H1 (cell line): ENCODE results near the gene TDRD12. TPM values are rescaled to one million over a fixed set of nuclear protein-coding genes. Genes with fewer than 3 reads are reported as not detected.

Experiments
- CTCF ChIA-PET: fragments of 300-600 bp; sonication (Branson Sonifier 250); formaldehyde crosslinking; loops from one replicate; lab custom pipeline; 2021; ENCODE audit not compliant: partially characterized antibody; lab: Charles Lee
- POLR2A ChIA-PET: fragments of 300-600 bp; sonication (Branson Sonifier 250); formaldehyde crosslinking; loops from one replicate; lab custom pipeline; 2021; ENCODE audit warnings: inconsistent platforms; ENCODE audit not compliant: partially characterized antibody; lab: Charles Lee
- DNase-seq, 2 experiments: peaks; one replicate each; pipeline versions ENCODE4 v3.0.0 to v3.0.0-alpha.2; 2010 to 2022; ENCODE audit warnings: low spot score in 2 of 2, low read depth in 1 of 2, mixed read lengths in 1 of 2
- FAIRE-seq: peaks from 2 replicates; lab custom pipeline; 2011; peaks lifted over from hg19 to GRCh38; lab: Jason Lieb, UNC
- H2AFZ ChIP-seq: 2 replicates; pipeline ENCODE4 v1.8.1; 2012; ENCODE audit warnings: low read length, inconsistent platforms
- H2AK5ac ChIP-seq: 2 replicates; pipeline ENCODE4 v1.6.1; 2013; ENCODE audit warnings: low read depth, low read length
- H2BK120ac ChIP-seq: replicated peaks from 2 replicates; pipeline ENCODE3; 2013; ENCODE audit warnings: low read depth, low read length, inconsistent platforms
- H2BK12ac ChIP-seq: 2 replicates; pipeline ENCODE4 v1.6.1; 2013; ENCODE audit warnings: low read depth, low read length
- H2BK15ac ChIP-seq: 2 replicates; pipeline ENCODE4 v1.6.1; 2013; ENCODE audit warnings: low read length
- H2BK20ac ChIP-seq: 2 replicates; pipeline ENCODE4 v1.6.1; 2013; ENCODE audit warnings: low read length
- H2BK5ac ChIP-seq: 2 replicates; pipeline ENCODE4 v1.6.1; 2013; ENCODE audit warnings: low read depth, low read length
- H3K14ac ChIP-seq: 2 replicates; pipeline ENCODE4 v1.6.1; 2013; ENCODE audit warnings: inconsistent platforms; ENCODE audit not compliant: insufficient read length
- H3K18ac ChIP-seq: 2 replicates; pipeline ENCODE4 v1.6.1; 2013; ENCODE audit warnings: low read length; ENCODE audit errors: extremely low read depth
- H3K23ac ChIP-seq: 2 replicates; pipeline ENCODE4 v1.6.1; 2013; ENCODE audit warnings: inconsistent platforms; ENCODE audit not compliant: insufficient read length
- H3K23me2 ChIP-seq: 2 replicates; pipeline ENCODE4 v1.6.1; 2013; ENCODE audit warnings: low read depth, low read length
- H3K27ac ChIP-seq: 2 replicates; pipeline ENCODE4 v1.6.1; 2011; ENCODE audit warnings: low read depth, low read length, inconsistent platforms
- H3K27me3 ChIP-seq, 4 experiments: replicated peaks in 1 of 4; 1 replicate in 1 of 4; 2 replicates in 3 of 4; pipeline versions ENCODE4 v1.6.1 to v1.8.1; 2011 to 2013; ENCODE audit warnings: low read length in 3 of 4, mild to moderate bottlenecking in 3 of 4, inconsistent platforms in 2 of 4, mixed read lengths in 2 of 4, moderate library complexity in 1 of 4; ENCODE audit not compliant: control insufficient read depth in 3 of 4, insufficient read depth in 3 of 4; ENCODE audit errors: extremely low read depth in 1 of 4
- H3K36me3 ChIP-seq, 4 experiments: 2 replicates each; pipeline versions ENCODE4 v1.6.1 to v1.8.1; 2011 to 2013; ENCODE audit warnings: mild to moderate bottlenecking in 4 of 4, low read length in 3 of 4, moderate library complexity in 2 of 4, control low read depth in 1 of 4, inconsistent platforms in 1 of 4; ENCODE audit not compliant: insufficient read depth in 4 of 4, control insufficient read depth in 2 of 4
- H3K4ac ChIP-seq: replicated peaks from 2 replicates; pipeline ENCODE3; 2013; ENCODE audit warnings: low read length, low read depth, mixed read lengths, inconsistent platforms; ENCODE audit not compliant: insufficient read length
- H3K4me1 ChIP-seq, 4 experiments: replicated peaks in 1 of 4; 1 replicate in 1 of 4; 2 replicates in 3 of 4; pipeline versions ENCODE4 v1.6.1 to v1.8.1; 2011 to 2013; ENCODE audit warnings: low read length in 3 of 4, inconsistent platforms in 2 of 4, mixed read lengths in 1 of 4; ENCODE audit not compliant: insufficient read depth in 4 of 4, control insufficient read depth in 3 of 4
- H3K4me2 ChIP-seq, 2 experiments: 2 replicates each; pipeline versions ENCODE4 v1.6.1 to v1.8.1; 2011 to 2013; ENCODE audit warnings: low read depth in 2 of 2, low read length in 2 of 2, control low read depth in 1 of 2, inconsistent platforms in 1 of 2, mild to moderate bottlenecking in 1 of 2; ENCODE audit not compliant: insufficient read depth in 1 of 2
- H3K4me3 ChIP-seq, 4 experiments: fragments of 200-600, 300-600 bp in 1 of 4; sonication (generic), shearing (Covaris generic), sonication (Bioruptor Twin) in 1 of 4; 2 replicates each; pipeline versions ENCODE4 v1.5.1 to v1.8.1; 2011 to 2016; ENCODE audit warnings: low read length in 4 of 4, low read depth in 3 of 4, control low read depth in 2 of 4, inconsistent platforms in 2 of 4, mild to moderate bottlenecking in 2 of 4, mixed read lengths in 1 of 4, moderate library complexity in 1 of 4; ENCODE audit not compliant: insufficient read depth in 2 of 4; ENCODE audit errors: extremely low read depth in 1 of 4
- H3K56ac ChIP-seq: replicated peaks from 2 replicates; pipeline ENCODE3; 2013; ENCODE audit warnings: low read depth, mild to moderate bottlenecking, mixed read lengths, low read length, inconsistent platforms; ENCODE audit not compliant: insufficient read length
- H3K79me1 ChIP-seq: 2 replicates; pipeline ENCODE4 v1.6.1; 2013; ENCODE audit warnings: low read depth, low read length, control low read depth
- H3K79me2 ChIP-seq, 2 experiments: 2 replicates each; pipeline versions ENCODE4 v1.6.1 to v1.8.1; 2012 to 2013; ENCODE audit warnings: low read length in 2 of 2, mild to moderate bottlenecking in 2 of 2, inconsistent platforms in 1 of 2; ENCODE audit not compliant: insufficient read depth in 2 of 2, control insufficient read depth in 1 of 2
- H3K9ac ChIP-seq, 4 experiments: replicated peaks in 1 of 4; 1 replicate in 1 of 4; 2 replicates in 3 of 4; pipeline versions ENCODE4 v1.6.1 to v1.8.1; 2011 to 2013; ENCODE audit warnings: low read depth in 3 of 4, low read length in 3 of 4, control low read depth in 2 of 4, mild to moderate bottlenecking in 2 of 4, moderate library complexity in 2 of 4, inconsistent platforms in 1 of 4; ENCODE audit errors: extremely low read depth in 1 of 4
- H3K9me3 ChIP-seq, 2 experiments: 2 replicates each; pipeline versions ENCODE4 v1.6.1 to v1.8.1; 2012 to 2013; ENCODE audit warnings: mild to moderate bottlenecking in 2 of 2, moderate library complexity in 2 of 2, control low read depth in 1 of 2, inconsistent platforms in 1 of 2, low read depth in 1 of 2, low read length in 1 of 2, mixed read lengths in 1 of 2; ENCODE audit not compliant: insufficient read depth in 2 of 2
- H4K20me1 ChIP-seq, 2 experiments: replicated peaks in 1 of 2; 2 replicates each; pipeline versions ENCODE3 to v1.8.1; 2011 to 2013; ENCODE audit warnings: inconsistent platforms in 2 of 2, low read length in 2 of 2, mild to moderate bottlenecking in 1 of 2; ENCODE audit not compliant: insufficient read depth in 2 of 2, control insufficient read depth in 1 of 2
- H4K5ac ChIP-seq: 2 replicates; pipeline ENCODE4 v1.6.1; 2013; ENCODE audit warnings: low read length, low read depth, mixed read lengths, inconsistent platforms; ENCODE audit not compliant: insufficient read length
- H4K8ac ChIP-seq: 2 replicates; pipeline ENCODE4 v1.8.0; 2013; ENCODE audit warnings: mild to moderate bottlenecking, moderate library complexity, low read length, inconsistent platforms; ENCODE audit not compliant: insufficient read depth; ENCODE audit errors: extremely low read depth
- H4K91ac ChIP-seq: replicated peaks from 2 replicates; pipeline ENCODE3; 2013; ENCODE audit warnings: low read length, mixed read lengths, inconsistent platforms; ENCODE audit not compliant: insufficient read length
- CBX5 ChIP-seq: fragments of 300-800, 300-1000 bp; sonication (generic); IDR thresholded peaks from 2 replicates; pipeline ENCODE4 v1.7.1; 2016; ENCODE audit warnings: antibody characterized with exemption, low read length, low read depth
- CBX8 ChIP-seq: fragments of 300-800, 300-1000 bp; sonication (generic); IDR thresholded peaks from 2 replicates; pipeline ENCODE4 v1.7.1; 2016; ENCODE audit warnings: low read depth, low read length, borderline replicate concordance
- EP300 ChIP-seq, 2 experiments: IDR thresholded peaks; 1 replicate in 1 of 2; 2 replicates in 1 of 2; pipeline ENCODE4 v1.6.1; 2011 to 2012; ENCODE audit warnings: low read depth in 2 of 2, low read length in 2 of 2, mild to moderate bottlenecking in 2 of 2, borderline replicate concordance in 1 of 2, inconsistent platforms in 1 of 2, moderate library complexity in 1 of 2
- GTF2F1 ChIP-seq: IDR thresholded peaks from 2 replicates; pipeline ENCODE4 v1.6.1; 2012; ENCODE audit warnings: low read depth, low read length, improper control_type of control experiment, borderline replicate concordance
- JUN ChIP-seq: IDR thresholded peaks from 2 replicates; pipeline ENCODE4 v1.6.1; 2011; ENCODE audit warnings: low read depth, mild to moderate bottlenecking, improper control_type of control experiment, low read length
- PHF8 ChIP-seq: fragments of 200-600 bp; sonication (generic); conservative IDR thresholded peaks from 2 replicates; pipeline ENCODE4 v1.7.1; 2012; ENCODE audit warnings: low read depth, mild to moderate bottlenecking, inconsistent platforms, low read length, moderate library complexity
- RBBP5 ChIP-seq: IDR thresholded peaks from 2 replicates; pipeline ENCODE4 v1.7.1; 2012; ENCODE audit warnings: low read depth, mild to moderate bottlenecking, inconsistent platforms, low read length, moderate library complexity, borderline replicate concordance
- RFX5 ChIP-seq: IDR thresholded peaks from 2 replicates; pipeline ENCODE4 v1.6.1; 2011; ENCODE audit warnings: low read depth, low read length, improper control_type of control experiment, borderline replicate concordance
- SIN3A ChIP-seq, 2 experiments: IDR thresholded peaks in 1 of 2; conservative IDR thresholded peaks in 1 of 2; 2 replicates each; pipeline ENCODE4 v1.6.1; 2011 to 2012; ENCODE audit warnings: low read length in 2 of 2, improper control_type of control experiment in 1 of 2, low read depth in 1 of 2, mild to moderate bottlenecking in 1 of 2
- ZNF274 ChIP-seq: IDR thresholded peaks from 2 replicates; pipeline ENCODE4 v1.7.0; 2012; ENCODE audit warnings: low read length, borderline replicate concordance; ENCODE audit errors: extremely low read depth
- WGBS, 2 experiments: shearing (Covaris generic) in 1 of 2; methylation state at CpG; one replicate each; pipeline versions ENCODE4 v1.1.6 to v1.1.7; 2013 to 2015; ENCODE audit warnings: low lambda C conversion rate in 2 of 2, mixed read lengths in 2 of 2, inconsistent platforms in 1 of 2, low coverage in 1 of 2, missing lambda C conversion rate in 1 of 2; ENCODE audit not compliant: insufficient replicate concordance in 2 of 2, insufficient coverage in 1 of 2, insufficient read length in 1 of 2; ENCODE audit errors: extremely low coverage in 1 of 2, missing lambda C conversion rate in 1 of 2; 5-methylcytosine and 5-hydroxymethylcytosine counted together
- polyA plus RNA-seq, 7 experiments: library from polyadenylated mRNA; depleted of rRNA in 3 of 7; stranded (reverse) in 5 of 7; unstranded in 2 of 7; fragments of >200 nt in 5 of 7; fragments of 200-250 nt in 2 of 7; gene quantifications; 1 replicate in 5 of 7; 2 replicates in 1 of 7; 4 replicates in 1 of 7; pipeline versions ENCODE4 v1.2.1 to v1.2.3, GENCODE V29; 2011 to 2013; ENCODE audit warnings: missing spikeins in 2 of 7, mixed read lengths in 2 of 7
- total RNA-seq: library from RNA; stranded (reverse); fragmentation: NEBNext Ultra II Directional; extraction: Animal tissue kit (Norgen Biotek cat#: 25700); gene quantifications from 2 replicates; pipeline ENCODE4 v1.2.1, GENCODE V29; 2021
- TF ChIP-seq, protein P1 (sequence below): IDR thresholded peaks from 2 replicates; pipeline ENCODE4 v1.6.1; 2012; ENCODE audit warnings: inconsistent platforms

The TDRD12 gene
- total and polyA plus RNA-seq, 2 of the 8 experiments (the other 6 are each of a cell fraction or from before 2014, with no cell fraction given): 0.39 to 0.88 TPM

DNA sequence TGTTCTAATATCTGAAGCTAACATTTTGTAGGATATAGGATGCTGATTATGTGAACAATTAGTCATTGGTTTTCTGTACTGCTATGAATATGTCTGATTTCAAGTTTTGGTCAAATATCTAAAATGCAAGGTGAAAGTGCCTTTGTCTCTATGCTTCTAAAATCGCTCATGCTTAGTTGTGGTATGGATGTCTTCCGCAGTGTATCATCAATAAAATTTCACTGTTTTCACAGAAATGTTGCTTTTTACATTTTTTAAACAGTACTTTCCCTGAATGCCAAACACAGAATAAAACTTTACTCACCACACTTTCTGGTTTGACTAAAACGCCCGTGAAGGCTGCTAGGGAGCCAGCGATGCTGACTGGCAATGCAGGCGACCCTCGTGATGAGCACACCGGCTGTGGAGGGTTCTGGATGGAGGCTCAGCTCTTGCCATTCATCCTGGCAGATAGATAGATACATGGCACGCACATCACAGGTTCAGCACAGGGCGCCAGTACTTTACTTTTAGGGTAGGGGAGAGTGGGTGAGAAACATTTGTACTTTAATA is 109.9 kb downstream of the TDRD12 start:
- no peaks in the 10 kb centered on the region for H3K23me2 ChIP-seq
- H3K79me2 ChIP-seq: no peaks in the 10 kb centered on the region
- no peak overlapping the region for H2BK5ac ChIP-seq
- ChIA-PET POLR2A (no interaction called here), CTCF (interaction anchor here (0.9 to 1.4 kb wide), 3 partner anchors 9 to 26 kb away, joined by 3 read pairs; no protein-coding TSS in a partner anchor)
- H3K4me2 ChIP-seq: no peak overlapping the region
- no peak overlapping the region for H3K23ac ChIP-seq
- H3K27me3 ChIP-seq: no peaks in the 10 kb centered on the region
- no peak overlapping the region for H2BK120ac ChIP-seq
- no peaks in the 10 kb centered on the region for H3K79me1 ChIP-seq
- H3K27ac ChIP-seq: no peak overlapping the region
- peaks cover 4 to 18% (median 11%) of the 10 kb centered on the region in 4 experiments; a peak in 6 of 7 replicates for H3K4me1 ChIP-seq
- H4K5ac ChIP-seq: no peak overlapping the region
- no peak overlapping the region for H3K18ac ChIP-seq
- no peak overlapping the region; a peak in 1 of 7 replicates for H3K9ac ChIP-seq
- FAIRE-seq (no peak), DNase-seq (no peak)
- no peak overlapping the region for H4K91ac ChIP-seq
- H3K4ac ChIP-seq: no peak overlapping the region
- no peak overlapping the region for H2BK15ac ChIP-seq
- WGBS, 2 experiments: 91% methylated on average over 10 of the region's 10 CpGs; no CpG with 5 or more reads in 1 of the 2 experiments
- no peaks in the 10 kb centered on the region for H3K9me3 ChIP-seq
- H4K8ac ChIP-seq: no peak overlapping the region
- no peaks in the 10 kb centered on the region for H4K20me1 ChIP-seq
- H3K14ac ChIP-seq: no peak overlapping the region
- H2BK20ac ChIP-seq: no peak overlapping the region
- H3K56ac ChIP-seq: no peak overlapping the region
- no peak overlapping the region for H2AK5ac ChIP-seq
- no peak overlapping the region for H2AFZ ChIP-seq
- H3K4me3 ChIP-seq: no peak overlapping the region
- H2BK12ac ChIP-seq: no peak overlapping the region
- H3K36me3 ChIP-seq: no peaks in the 10 kb centered on the region
- TF ChIP-seq SIN3A (conservative IDR thresholded peaks at IDR 0.05 in 1 of 2, IDR thresholded peaks at IDR 0.05 in 1 of 2; ENCODE audit: low read depth in 1 of 2, low read length in 2 of 2) (no peak), CBX8 (no peak), EP300 (IDR thresholded peaks at IDR 0.05; ENCODE audit: borderline replicate concordance in 1 of 2, low read depth in 2 of 2, low read length in 2 of 2) (no peak), GTF2F1 (no peak), JUN (no peak), RBBP5 (no peak), CBX5 (no peak), PHF8 (no peak), RFX5 (no peak), ZNF274 (no peak)
- TF ChIP-seq, protein P1, sequence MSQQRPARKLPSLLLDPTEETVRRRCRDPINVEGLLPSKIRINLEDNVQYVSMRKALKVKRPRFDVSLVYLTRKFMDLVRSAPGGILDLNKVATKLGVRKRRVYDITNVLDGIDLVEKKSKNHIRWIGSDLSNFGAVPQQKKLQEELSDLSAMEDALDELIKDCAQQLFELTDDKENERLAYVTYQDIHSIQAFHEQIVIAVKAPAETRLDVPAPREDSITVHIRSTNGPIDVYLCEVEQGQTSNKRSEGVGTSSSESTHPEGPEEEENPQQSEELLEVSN: no peak
